A549 treated with GW870086 at 1 μM for 4 hours (cell line): ENCODE results near the gene EYS. TPM values are rescaled to one million over a fixed set of nuclear protein-coding genes. Genes with fewer than 3 reads are reported as not detected.

Experiments used
- total RNA-seq: library from RNA; stranded (reverse); fragments of 200-300 nt; extraction: Qiagen RNA extraction; gene quantifications from 5 replicates; pipeline ENCODE4 v1.2.3, GENCODE V29; 2022; ENCODE audit warnings: low read depth

Gene EYS
- 0.02 to 0.23 TPM (median 0.11 TPM) in 4 of 5 replicates, not detected in the other for total RNA-seq

GRCh38 chr6:65707126-65707826, at the start of gene EYS:
TSS of gene EYS (minus strand) at chr6:65707226. CDS start at chr6:65495410, 211,816 bp downstream.

